ENCODE data around the gene IFT43. TPM values are rescaled to one million over a fixed set of nuclear protein-coding genes. Genes with fewer than 3 reads are reported as not detected.

The IFT43 gene
- total RNA-seq, 1 experiment from 2014 or later: 18.6 TPM

DNA sequence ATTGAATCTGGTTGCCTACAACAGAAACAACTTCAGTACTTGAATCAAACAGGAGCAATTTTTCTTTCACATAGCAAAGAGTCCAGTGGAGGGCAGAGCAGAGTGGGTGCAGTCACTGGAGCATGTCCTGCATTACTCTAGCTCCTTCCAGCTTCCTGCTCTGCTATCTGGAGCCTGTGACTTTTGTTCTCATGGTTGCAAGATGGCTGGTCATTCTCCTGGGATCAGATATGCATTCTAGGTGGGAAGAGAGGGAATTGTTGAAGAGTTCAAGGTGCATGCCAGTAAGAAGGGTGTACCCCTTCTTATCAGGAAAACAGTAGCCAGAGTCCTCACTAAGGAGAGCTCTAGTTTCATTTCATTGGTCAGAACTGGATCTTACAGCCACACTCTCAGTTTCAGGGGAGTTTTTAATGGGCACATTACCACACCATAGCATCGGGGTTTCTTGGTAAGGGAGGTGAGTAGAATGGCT, 8.0 kb downstream of the IFT43 start:
- no peak overlapping the region for H3K9ac ChIP-seq (ENCODE audit: extremely low read depth, insufficient read length, low read length)
- Mint-ChIP-seq H3K36me3 (ENCODE audit: insufficient read depth in 1 of 3, low read depth in 3 of 3) (peaks cover 1 to 26% (median 22%) of the 10 kb centered on the region in 3 experiments; a peak in 5 of 7 replicates), H3K4me1 (no peaks in the 10 kb centered on the region), H3K27ac (no peak overlapping the region), H3K27me3 (ENCODE audit: low read depth) (no peaks in the 10 kb centered on the region), H3K4me3 (no peak overlapping the region), H3K9me3 (no peaks in the 10 kb centered on the region)
- H2AK5ac ChIP-seq (ENCODE audit: insufficient read length, low read length): no peak overlapping the region
- no peak overlapping the region for H2BK20ac ChIP-seq (ENCODE audit: low read depth, low read length, poor library complexity, severe bottlenecking)
- H3K4me1 ChIP-seq (ENCODE audit: insufficient read depth, low read length): no peaks in the 10 kb centered on the region
- H4K5ac ChIP-seq (ENCODE audit: insufficient read length, low read depth, low read length): no peak overlapping the region
- no peak overlapping the region for H4K91ac ChIP-seq (ENCODE audit: insufficient read length, low read depth, low read length)
- TF ChIP-seq, protein P1, sequence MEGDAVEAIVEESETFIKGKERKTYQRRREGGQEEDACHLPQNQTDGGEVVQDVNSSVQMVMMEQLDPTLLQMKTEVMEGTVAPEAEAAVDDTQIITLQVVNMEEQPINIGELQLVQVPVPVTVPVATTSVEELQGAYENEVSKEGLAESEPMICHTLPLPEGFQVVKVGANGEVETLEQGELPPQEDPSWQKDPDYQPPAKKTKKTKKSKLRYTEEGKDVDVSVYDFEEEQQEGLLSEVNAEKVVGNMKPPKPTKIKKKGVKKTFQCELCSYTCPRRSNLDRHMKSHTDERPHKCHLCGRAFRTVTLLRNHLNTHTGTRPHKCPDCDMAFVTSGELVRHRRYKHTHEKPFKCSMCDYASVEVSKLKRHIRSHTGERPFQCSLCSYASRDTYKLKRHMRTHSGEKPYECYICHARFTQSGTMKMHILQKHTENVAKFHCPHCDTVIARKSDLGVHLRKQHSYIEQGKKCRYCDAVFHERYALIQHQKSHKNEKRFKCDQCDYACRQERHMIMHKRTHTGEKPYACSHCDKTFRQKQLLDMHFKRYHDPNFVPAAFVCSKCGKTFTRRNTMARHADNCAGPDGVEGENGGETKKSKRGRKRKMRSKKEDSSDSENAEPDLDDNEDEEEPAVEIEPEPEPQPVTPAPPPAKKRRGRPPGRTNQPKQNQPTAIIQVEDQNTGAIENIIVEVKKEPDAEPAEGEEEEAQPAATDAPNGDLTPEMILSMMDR (conservative IDR thresholded peaks at IDR 0.05): no peak
- H3T11ph ChIP-seq (ENCODE audit: low read length): no peak overlapping the region
- no peak overlapping the region for H3K4ac ChIP-seq (ENCODE audit: low read depth, low read length)
- H3K4me2 ChIP-seq (ENCODE audit: insufficient read depth, insufficient read length, low read length): no peak overlapping the region
- no peaks in the 10 kb centered on the region for H3K79me2 ChIP-seq (ENCODE audit: insufficient read depth, low read length)
- no peak overlapping the region for H3K27ac ChIP-seq (ENCODE audit: insufficient read length, low read depth, low read length)
- no peak overlapping the region for H3K56ac ChIP-seq (ENCODE audit: insufficient read length, low read depth, low read length)
- no peak for DNase-seq
- H2BK120ac ChIP-seq (ENCODE audit: low read depth, low read length, poor library complexity, severe bottlenecking): no peak overlapping the region
- no peaks in the 10 kb centered on the region for H3K79me1 ChIP-seq (ENCODE audit: insufficient read depth, low read depth, low read length, poor library complexity, severe bottlenecking)
- H2BK5ac ChIP-seq (ENCODE audit: insufficient read length, low read length): no peak overlapping the region
- no peak overlapping the region for H2BK12ac ChIP-seq (ENCODE audit: insufficient read length, low read depth, low read length)
- WGBS (ENCODE audit: extremely low coverage, insufficient read length, low lambda C conversion rate): no CpG with 5 or more reads among the region's 1 CpG
- no peak overlapping the region for H4K8ac ChIP-seq (replicated peaks; ENCODE audit: insufficient read length, low read depth, low read length)
- no peak overlapping the region for H3K23ac ChIP-seq (ENCODE audit: insufficient read length, low read depth, low read length)
- H3K27me3 ChIP-seq (ENCODE audit: insufficient read depth, low read length): no peaks in the 10 kb centered on the region
- H2BK15ac ChIP-seq (ENCODE audit: low read depth, low read length): no peak overlapping the region
- H3K9me3 ChIP-seq (ENCODE audit: control insufficient read depth, low read depth, low read length): no peaks in the 10 kb centered on the region
- no peaks in the 10 kb centered on the region for H4K20me1 ChIP-seq (ENCODE audit: control insufficient read depth, insufficient read depth, insufficient read length)
- no peaks in the 10 kb centered on the region for H3K23me2 ChIP-seq (ENCODE audit: insufficient read length, low read depth, low read length, poor library complexity, severe bottlenecking)
- H3K18ac ChIP-seq (ENCODE audit: insufficient read length, low read depth, low read length): no peak overlapping the region
- H2AFZ ChIP-seq (ENCODE audit: low read length): no peak overlapping the region
- no peak overlapping the region for H3K14ac ChIP-seq (ENCODE audit: insufficient read depth, low read length)
